Dendritic cell treated with granulocyte-macrophage colony-stimulating factor and Interleukin-4, amounts not matched to agents 40 ng/mL and 50 ng/mL, for 4 days (primary cell): Measurements from ENCODE around the gene HSPE1.
"Not testable (repeated sequence)": the region's sequence is repeated elsewhere in the genome, so short reads cannot be mapped to it uniquely, and the experiment has no call there.

Experiments
- H3K27ac Mint-ChIP-seq: one replicate; pipeline ENCODE4 v1.8.0; 2022; ENCODE audit warnings: mild to moderate bottlenecking, mixed read lengths
- H3K27me3 Mint-ChIP-seq: one replicate; pipeline ENCODE4 v1.8.0; 2022; ENCODE audit warnings: mild to moderate bottlenecking, mixed read lengths
- H3K36me3 Mint-ChIP-seq: one replicate; pipeline ENCODE4 v1.8.0; 2022; ENCODE audit warnings: low read depth, mixed read lengths
- H3K4me1 Mint-ChIP-seq: one replicate; pipeline ENCODE4 v1.8.0; 2022; ENCODE audit warnings: low read depth, mixed read lengths
- H3K4me3 Mint-ChIP-seq: one replicate; pipeline ENCODE4 v1.8.0; 2022; ENCODE audit warnings: mild to moderate bottlenecking, moderate library complexity, mixed read lengths
- H3K9me3 Mint-ChIP-seq: one replicate; pipeline ENCODE4 v1.8.0; 2022; ENCODE audit warnings: mixed read lengths
- intact Hi-C: fragments of 100-400 bp; cut with micrococcal nuclease; formaldehyde crosslinking; loops from one replicate; pipeline ENCODE4 v1.15.0; 2022

The HSPE1 gene

GRCh38 chr2:197499594-197500502, at the start of gene HSPE1, which contains the start of gene HSPD1:
HSPE1 (plus strand) TSS chr2:197500379; CDS start chr2:197500437, 58 bp downstream.
HSPD1 (minus strand) TSS chr2:197499840; CDS start chr2:197498848, 992 bp downstream.
- intact Hi-C loops: loop anchor here (1.0 to 5.0 kb wide), 7 partner anchors 15 to 607 kb away; partner anchors contain the start of genes COQ10B and SF3B1
- Mint-ChIP-seq H3K27ac (peak within 1 kb of the TSS; percentile 94), H3K36me3 (peaks cover 84% of the 10 kb centered on the region), H3K9me3 (no peaks in the 10 kb centered on the region), H3K27me3 (no peaks in the 10 kb centered on the region), H3K4me1 (peaks cover 36% of the 10 kb centered on the region), H3K4me3 (peak within 1 kb of the TSS; percentile 83)

GRCh38 chr2:197450465-197450864, 49.7 kb upstream of the HSPE1 start:
- Mint-ChIP-seq H3K27ac (no peak overlapping the region), H3K27me3 (no peaks in the 10 kb centered on the region), H3K36me3 (peaks cover 19% of the 10 kb centered on the region), H3K4me1 (peaks cover 17% of the 10 kb centered on the region), H3K4me3 (no peak overlapping the region), H3K9me3 (no peaks in the 10 kb centered on the region)
- intact Hi-C loops: loop anchor here (10.0 kb wide), 1 partner anchor 254 kb away; the partner anchor contains the start of gene MARS2

GRCh38 chr2:197450935-197451358, 49.2 kb upstream of the HSPE1 start:
- not testable (repeated sequence) for H3K9me3 Mint-ChIP-seq, H3K27ac Mint-ChIP-seq, H3K27me3 Mint-ChIP-seq, H3K4me3 Mint-ChIP-seq
- Mint-ChIP-seq H3K4me1 (peaks cover 21% of the 10 kb centered on the region), H3K36me3 (peaks cover 23% of the 10 kb centered on the region)
- intact Hi-C loops: loop anchor here (10.0 kb wide), 1 partner anchor 254 kb away; the partner anchor contains the start of gene MARS2

- H3K4me1 Mint-ChIP-seq: peaks cover 35% of the 10 kb centered on the region
- H3K4me3 Mint-ChIP-seq: peak overlapping the region; percentile 96
- intact Hi-C loops: loop anchor here (1.0 to 10.0 kb wide), 3 partner anchors 17 to 252 kb away; partner anchors contain the start of genes HSPE1, MARS2 and SF3B1
- no peaks in the 10 kb centered on the region for H3K9me3 Mint-ChIP-seq
- peak overlapping the region; percentile 96 for H3K27ac Mint-ChIP-seq
- H3K27me3 Mint-ChIP-seq: no peaks in the 10 kb centered on the region
- H3K36me3 Mint-ChIP-seq: peaks cover 25% of the 10 kb centered on the region
Observed at GRCh38 chr2:197452754-197453122, 47.4 kb upstream of the HSPE1 start.

- Mint-ChIP-seq H3K4me3 (peak within 1 kb of the TSS; percentile 96), H3K9me3 (no peaks in the 10 kb centered on the region), H3K27me3 (no peaks in the 10 kb centered on the region), H3K27ac (peak within 1 kb of the TSS; percentile 96), H3K4me1 (peaks cover 41% of the 10 kb centered on the region), H3K36me3 (peaks cover 25% of the 10 kb centered on the region)
- intact Hi-C loops: loop anchor here (1.0 to 10.0 kb wide), 3 partner anchors 18 to 251 kb away; partner anchors contain the start of genes HSPE1, MARS2 and SF3B1
Observed at GRCh38 chr2:197453123-197453913, 46.9 kb upstream of the HSPE1 start, which contains the start of gene COQ10B. COQ10B (plus strand) TSS chr2:197453552; CDS start chr2:197453561, 9 bp downstream.

- Mint-ChIP-seq H3K4me3 (peak overlapping the region; percentile 96), H3K9me3 (no peaks in the 10 kb centered on the region), H3K4me1 (peaks cover 43% of the 10 kb centered on the region), H3K36me3 (peaks cover 28% of the 10 kb centered on the region), H3K27me3 (no peaks in the 10 kb centered on the region), H3K27ac (peak overlapping the region; percentile 96)
- intact Hi-C loops: loop anchor here (1.0 to 10.0 kb wide), 3 partner anchors 19 to 251 kb away; partner anchors contain the start of genes HSPE1, MARS2 and SF3B1
Observed at GRCh38 chr2:197453914-197454398, 46.2 kb upstream of the HSPE1 start.

- H3K4me1 Mint-ChIP-seq: peaks cover 43% of the 10 kb centered on the region
- peak overlapping the region; percentile 20 for H3K4me3 Mint-ChIP-seq
- H3K36me3 Mint-ChIP-seq: peaks cover 38% of the 10 kb centered on the region
- intact Hi-C loops: loop anchor here (5.0 to 10.0 kb wide), 2 partner anchors 33 to 250 kb away; partner anchors contain the start of gene MARS2
- no peak overlapping the region for H3K27ac Mint-ChIP-seq
- no peaks in the 10 kb centered on the region for H3K27me3 Mint-ChIP-seq
- H3K9me3 Mint-ChIP-seq: no peaks in the 10 kb centered on the region
Observed at GRCh38 chr2:197454923-197455322, 45.3 kb upstream of the HSPE1 start.

GRCh38 chr2:197455428-197455827, 44.8 kb upstream of the HSPE1 start:
- no peaks in the 10 kb centered on the region for H3K27me3 Mint-ChIP-seq
- peaks cover 43% of the 10 kb centered on the region for H3K4me1 Mint-ChIP-seq
- no peaks in the 10 kb centered on the region for H3K9me3 Mint-ChIP-seq
- intact Hi-C loops: loop anchor here (5.0 to 10.0 kb wide), 2 partner anchors 33 to 249 kb away; partner anchors contain the start of gene MARS2
- H3K4me3 Mint-ChIP-seq: no peak overlapping the region
- no peak overlapping the region for H3K27ac Mint-ChIP-seq
- peaks cover 43% of the 10 kb centered on the region for H3K36me3 Mint-ChIP-seq

GRCh38 chr2:197460649-197461048, 39.5 kb upstream of the HSPE1 start:
- intact Hi-C loops: loop anchor here (10.0 kb wide), 1 partner anchor 686 kb away; no protein-coding TSS in a partner anchor
- H3K27me3 Mint-ChIP-seq: no peaks in the 10 kb centered on the region
- H3K4me1 Mint-ChIP-seq: peaks cover 24% of the 10 kb centered on the region
- H3K36me3 Mint-ChIP-seq: peaks cover 68% of the 10 kb centered on the region
- H3K27ac Mint-ChIP-seq: no peak overlapping the region
- H3K9me3 Mint-ChIP-seq: no peaks in the 10 kb centered on the region
- no peak overlapping the region for H3K4me3 Mint-ChIP-seq

- no peak overlapping the region for H3K4me3 Mint-ChIP-seq
- no peaks in the 10 kb centered on the region for H3K27me3 Mint-ChIP-seq
- peaks cover 68% of the 10 kb centered on the region for H3K36me3 Mint-ChIP-seq
- H3K9me3 Mint-ChIP-seq: no peaks in the 10 kb centered on the region
- H3K4me1 Mint-ChIP-seq: peaks cover 20% of the 10 kb centered on the region
- intact Hi-C loops: loop anchor here (10.0 kb wide), 1 partner anchor 686 kb away; no protein-coding TSS in a partner anchor
- H3K27ac Mint-ChIP-seq: no peak overlapping the region
Observed at GRCh38 chr2:197461057-197461456, 39.1 kb upstream of the HSPE1 start.

GRCh38 chr2:197464175-197464574, 36.0 kb upstream of the HSPE1 start:
- Mint-ChIP-seq H3K27me3 (no peaks in the 10 kb centered on the region), H3K27ac (no peak overlapping the region), H3K4me1 (no peaks in the 10 kb centered on the region), H3K9me3 (no peaks in the 10 kb centered on the region), H3K4me3 (no peak overlapping the region), H3K36me3 (peaks cover 93% of the 10 kb centered on the region)
- intact Hi-C loops: loop anchor here (10.0 kb wide), 1 partner anchor 689 kb away; no protein-coding TSS in a partner anchor

- Mint-ChIP-seq H3K36me3 (peaks cover 90% of the 10 kb centered on the region), H3K27ac (no peak overlapping the region), H3K4me3 (no peak overlapping the region), H3K4me1 (no peaks in the 10 kb centered on the region), H3K9me3 (no peaks in the 10 kb centered on the region), H3K27me3 (no peaks in the 10 kb centered on the region)
- intact Hi-C loops: loop anchor here (5.0 kb wide), 1 partner anchor 70 kb away; no protein-coding TSS in a partner anchor
Observed at GRCh38 chr2:197472166-197472565, 28.0 kb upstream of the HSPE1 start.

GRCh38 chr2:197477797-197478196, 22.4 kb upstream of the HSPE1 start:
- Mint-ChIP-seq H3K9me3 (no peaks in the 10 kb centered on the region), H3K27ac (no peak overlapping the region), H3K4me3 (no peak overlapping the region), H3K27me3 (no peaks in the 10 kb centered on the region), H3K4me1 (peaks cover 12% of the 10 kb centered on the region), H3K36me3 (peaks cover 79% of the 10 kb centered on the region)
- intact Hi-C loops: no loop called here
